HG03097 (cell line): ENCODE results near the gene ATAD3A.
"Not testable (repeated sequence)": the region's sequence is repeated elsewhere in the genome, so short reads cannot be mapped to it uniquely, and the experiment has no call there.

ENCODE experiments used
- ATAC-seq: cut with Tn5 transposase; IDR thresholded peaks from one replicate; pipeline ENCODE4 v1.9.1; 2021; ENCODE audit not compliant: unreplicated experiment, low FRiP score

The ATAD3A gene

GRCh38 chr1:1521331-1521730 lies 9.4 kb downstream of the ATAD3A start:
- ATAC-seq, result no peak

GRCh38 chr1:1522536-1522935 lies 10.6 kb downstream of the ATAD3A start:
- ATAC-seq, result not testable (repeated sequence)

- not testable (repeated sequence) for ATAC-seq
Observed at GRCh38 chr1:1523226-1523625, 11.3 kb downstream of the ATAD3A start.

- ATAC-seq, result not testable (repeated sequence)
Observed at GRCh38 chr1:1523651-1524050, 11.7 kb downstream of the ATAD3A start.

GRCh38 chr1:1524750-1525383 lies 12.9 kb downstream of the ATAD3A start:
- not testable (repeated sequence) for ATAC-seq

GRCh38 chr1:1526476-1526875 lies 14.5 kb downstream of the ATAD3A start:
- ATAC-seq, result not testable (repeated sequence)

GRCh38 chr1:1527092-1527816 lies 15.3 kb downstream of the ATAD3A start:
- no peak for ATAC-seq

- no peak for ATAC-seq
Observed at GRCh38 chr1:1528301-1529267, 16.6 kb downstream of the ATAD3A start.

- no peak for ATAC-seq
Observed at GRCh38 chr1:1529321-1529720, 17.4 kb downstream of the ATAD3A start.

GRCh38 chr1:1529936-1530335 lies 18.0 kb downstream of the ATAD3A start:
- no peak for ATAC-seq

GRCh38 chr1:1531947-1532346 lies 20.0 kb downstream of the ATAD3A start:
- ATAC-seq, result no peak

GRCh38 chr1:1533176-1533893 lies 21.4 kb downstream of the ATAD3A start:
- not testable (repeated sequence) for ATAC-seq

- ATAC-seq, result not testable (repeated sequence)
Observed at GRCh38 chr1:1533894-1534291, 21.9 kb downstream of the ATAD3A start.

- ATAC-seq, result no peak
Observed at GRCh38 chr1:1534401-1535154, 22.6 kb downstream of the ATAD3A start.

GRCh38 chr1:1535201-1536018 lies 23.4 kb downstream of the ATAD3A start:
- ATAC-seq, result no peak

- ATAC-seq, result no peak
Observed at GRCh38 chr1:1536019-1536937, 24.3 kb downstream of the ATAD3A start.

- ATAC-seq, result no peak
Observed at GRCh38 chr1:1536938-1537546, 25.1 kb downstream of the ATAD3A start.
